Glutamatergic neuron (in vitro differentiated cells): ENCODE data around the gene FAAP20. TPM values are rescaled to one million over a fixed set of nuclear protein-coding genes. Genes with fewer than 3 reads are reported as not detected.
A peak's percentile ranks its signal among the peaks of the same experiment; 100 is the strongest.

ENCODE experiments used
- DNase-seq: peaks from one replicate; pipeline ENCODE4 v3.0.0; 2022
- H3K27ac Mint-ChIP-seq: one replicate; pipeline ENCODE4 v1.8.0; 2020; ENCODE audit warnings: mild to moderate bottlenecking, mixed read lengths, inconsistent platforms; ENCODE audit not compliant: unreplicated experiment
- H3K27me3 Mint-ChIP-seq: one replicate; pipeline ENCODE4 v1.8.0; 2020; ENCODE audit warnings: mild to moderate bottlenecking, moderate library complexity, mixed read lengths, inconsistent platforms; ENCODE audit not compliant: unreplicated experiment
- H3K36me3 Mint-ChIP-seq: one replicate; pipeline ENCODE4 v1.8.0; 2020; ENCODE audit warnings: mild to moderate bottlenecking, mixed read lengths, inconsistent platforms; ENCODE audit not compliant: unreplicated experiment
- H3K4me1 Mint-ChIP-seq: one replicate; pipeline ENCODE4 v1.8.0; 2020; ENCODE audit warnings: mild to moderate bottlenecking, low read depth, mixed read lengths, inconsistent platforms; ENCODE audit not compliant: unreplicated experiment
- H3K4me3 Mint-ChIP-seq: one replicate; pipeline ENCODE4 v1.8.0; 2020; ENCODE audit warnings: mild to moderate bottlenecking, mixed read lengths, inconsistent platforms; ENCODE audit not compliant: unreplicated experiment
- H3K9me3 Mint-ChIP-seq: one replicate; pipeline ENCODE4 v1.8.0; 2020; ENCODE audit warnings: mild to moderate bottlenecking, moderate library complexity, mixed read lengths, inconsistent platforms; ENCODE audit not compliant: unreplicated experiment
- total RNA-seq: library from RNA; stranded (reverse); fragmentation: NEBNext Ultra II Directional; extraction: Animal tissue kit (Norgen Biotek cat#: 25700); gene quantifications from one replicate; pipeline ENCODE4 v1.2.1, GENCODE V29; 2021; ENCODE audit not compliant: unreplicated experiment
- TF ChIP-seq, protein P1 (sequence below): fragments of 200-600 bp; sonication (generic); IDR thresholded peaks from one replicate; pipeline ENCODE4 v1.5.0; 2021; ENCODE audit not compliant: partially characterized antibody, unreplicated experiment

The FAAP20 gene
- total RNA-seq, 1 donor from 2014 or later, result 111 TPM

DNA sequence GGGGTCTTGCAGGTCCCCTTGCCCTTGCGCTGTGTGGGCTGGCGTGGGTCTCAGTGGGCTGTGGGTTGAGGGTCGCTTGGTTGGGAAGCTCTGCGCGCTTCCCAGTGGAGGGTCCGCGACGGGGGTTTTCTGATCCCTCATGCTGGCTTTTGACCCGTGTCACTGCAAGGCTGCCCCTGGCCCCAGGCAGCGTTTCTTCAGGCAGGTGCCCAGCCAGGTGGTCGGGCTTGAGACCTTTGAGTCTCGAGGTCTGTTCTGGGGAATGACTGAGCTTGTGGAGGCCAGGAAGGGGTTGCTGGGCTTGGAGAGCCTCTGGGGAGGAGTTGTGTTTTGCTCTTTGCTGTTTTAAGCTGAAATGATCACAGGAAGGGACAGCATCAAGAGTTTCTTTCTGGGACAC, 38.9 kb upstream of the FAAP20 start:
- Mint-ChIP-seq H3K4me3 (peak overlapping the region; percentile 99), H3K36me3 (no peaks in the 10 kb centered on the region), H3K4me1 (peaks cover 41% of the 10 kb centered on the region), H3K27ac (peak overlapping the region; percentile 95), H3K27me3 (peaks cover 38% of the 10 kb centered on the region), H3K9me3 (peaks cover 42% of the 10 kb centered on the region)
- TF ChIP-seq, protein P1, sequence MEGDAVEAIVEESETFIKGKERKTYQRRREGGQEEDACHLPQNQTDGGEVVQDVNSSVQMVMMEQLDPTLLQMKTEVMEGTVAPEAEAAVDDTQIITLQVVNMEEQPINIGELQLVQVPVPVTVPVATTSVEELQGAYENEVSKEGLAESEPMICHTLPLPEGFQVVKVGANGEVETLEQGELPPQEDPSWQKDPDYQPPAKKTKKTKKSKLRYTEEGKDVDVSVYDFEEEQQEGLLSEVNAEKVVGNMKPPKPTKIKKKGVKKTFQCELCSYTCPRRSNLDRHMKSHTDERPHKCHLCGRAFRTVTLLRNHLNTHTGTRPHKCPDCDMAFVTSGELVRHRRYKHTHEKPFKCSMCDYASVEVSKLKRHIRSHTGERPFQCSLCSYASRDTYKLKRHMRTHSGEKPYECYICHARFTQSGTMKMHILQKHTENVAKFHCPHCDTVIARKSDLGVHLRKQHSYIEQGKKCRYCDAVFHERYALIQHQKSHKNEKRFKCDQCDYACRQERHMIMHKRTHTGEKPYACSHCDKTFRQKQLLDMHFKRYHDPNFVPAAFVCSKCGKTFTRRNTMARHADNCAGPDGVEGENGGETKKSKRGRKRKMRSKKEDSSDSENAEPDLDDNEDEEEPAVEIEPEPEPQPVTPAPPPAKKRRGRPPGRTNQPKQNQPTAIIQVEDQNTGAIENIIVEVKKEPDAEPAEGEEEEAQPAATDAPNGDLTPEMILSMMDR, result no peak
- no peak for DNase-seq

DNA sequence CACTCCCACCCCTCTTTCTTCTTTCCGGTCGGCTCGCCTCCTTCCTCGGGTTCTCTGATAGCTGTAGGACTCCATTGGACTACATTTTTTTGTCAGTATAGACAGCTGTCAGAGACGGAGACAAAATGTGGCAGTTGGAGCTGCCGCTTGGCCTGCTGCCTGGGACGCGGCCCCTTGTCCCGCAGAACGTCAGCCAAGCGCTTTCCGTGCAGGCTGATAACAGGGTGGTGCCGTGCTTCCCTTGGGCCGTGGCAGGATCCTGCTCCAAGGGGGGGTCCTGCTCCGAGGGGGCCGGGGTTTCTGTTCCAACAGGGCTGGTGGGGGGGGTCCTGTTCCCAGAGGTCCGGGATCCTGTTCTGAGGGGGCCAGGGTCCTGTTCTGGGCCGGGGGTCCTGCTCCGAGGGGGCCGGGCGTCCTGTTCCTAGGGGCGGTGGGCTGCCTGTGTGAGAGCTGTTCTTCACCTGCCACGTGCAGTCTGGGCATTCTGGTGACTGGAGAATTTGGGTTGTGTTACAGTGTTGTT, 38.4 kb upstream of the FAAP20 start:
- H3K27ac Mint-ChIP-seq, result peak overlapping the region; percentile 95
- peaks cover 41% of the 10 kb centered on the region for H3K4me1 Mint-ChIP-seq

DNA sequence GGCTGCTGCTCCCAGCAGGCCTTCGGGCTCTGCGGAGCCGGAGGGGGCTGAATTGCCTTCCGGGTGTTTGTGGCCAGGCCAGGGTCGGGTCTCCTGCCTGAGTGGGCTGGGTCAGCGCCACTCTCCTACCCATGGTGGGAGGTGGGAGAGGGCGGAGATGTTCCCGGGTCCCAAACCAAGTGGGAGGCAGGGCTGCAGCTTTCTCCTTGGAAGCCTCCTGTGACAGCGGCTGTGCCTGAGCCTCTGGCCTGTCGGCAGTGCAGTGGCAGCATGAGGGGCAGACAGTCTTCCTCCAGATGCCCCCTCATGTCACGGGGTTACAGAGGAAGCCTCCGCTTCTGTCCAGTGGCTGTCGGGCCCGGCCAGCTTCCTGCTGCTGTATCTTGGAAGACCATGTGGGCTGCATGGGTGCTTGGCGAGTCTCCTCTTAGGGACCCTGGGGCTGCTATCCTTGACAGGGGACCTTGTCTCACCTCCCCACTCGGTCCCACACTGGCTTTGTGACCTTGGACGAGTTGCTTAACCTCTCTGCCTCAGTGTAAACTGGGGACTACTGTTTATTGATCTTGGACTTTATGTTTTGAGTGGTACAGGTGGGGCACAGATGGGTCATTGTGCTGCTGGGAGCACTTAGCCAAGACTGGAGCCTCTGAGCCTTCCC, 37.8 kb upstream of the FAAP20 start:
- Mint-ChIP-seq H3K4me1 (peaks cover 38% of the 10 kb centered on the region), H3K36me3 (no peaks in the 10 kb centered on the region)

More for the DNA sequence above, 38.4 kb upstream of the FAAP20 start:
- TF ChIP-seq, protein P1, result no peak
- H3K27me3 Mint-ChIP-seq, result peaks cover 38% of the 10 kb centered on the region
- no peaks in the 10 kb centered on the region for H3K36me3 Mint-ChIP-seq
- peaks cover 42% of the 10 kb centered on the region for H3K9me3 Mint-ChIP-seq
- no peak for DNase-seq
- peak overlapping the region; percentile 99 for H3K4me3 Mint-ChIP-seq

DNA sequence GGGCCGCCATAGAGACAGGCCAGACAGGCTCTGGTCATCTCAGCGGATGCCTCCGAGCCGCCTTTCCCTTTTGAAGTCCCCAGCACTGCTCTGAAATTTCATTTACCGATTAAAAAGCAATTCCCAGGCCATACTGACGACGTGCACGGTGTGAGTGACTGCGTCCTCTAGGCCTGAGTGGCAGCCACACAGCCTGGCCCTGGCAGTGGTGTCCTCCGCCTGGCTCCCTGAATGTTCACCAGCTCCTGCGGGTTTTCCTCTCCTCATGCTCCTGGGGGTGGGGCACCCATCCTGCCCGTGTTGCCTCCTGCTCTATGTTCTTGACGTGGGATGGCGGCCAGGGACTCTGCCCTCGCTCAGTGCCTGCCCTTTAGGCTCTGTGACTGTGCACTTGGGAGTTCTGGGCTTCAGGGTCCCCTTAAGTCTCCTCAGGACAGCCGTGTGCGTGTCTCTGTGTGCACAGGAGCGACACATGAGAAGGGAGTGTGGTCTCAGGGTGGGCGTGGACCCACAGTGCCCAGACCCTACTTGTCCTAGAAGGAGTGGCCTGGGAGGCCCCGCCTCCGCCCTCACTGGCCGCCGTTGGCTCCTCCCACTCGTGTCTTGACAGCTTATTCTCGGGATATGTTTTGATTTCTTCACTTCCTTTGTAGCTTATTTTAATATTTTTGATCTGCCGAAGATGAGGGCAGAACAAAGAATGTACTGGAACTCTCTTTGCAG, 37.1 kb upstream of the FAAP20 start:
- peaks cover 35% of the 10 kb centered on the region for H3K4me1 Mint-ChIP-seq
- H3K36me3 Mint-ChIP-seq, result no peaks in the 10 kb centered on the region
- peak overlapping the region; percentile 99 for H3K4me3 Mint-ChIP-seq

More for the DNA sequence above, 37.8 kb upstream of the FAAP20 start:
- peak overlapping the region; percentile 99 for H3K4me3 Mint-ChIP-seq
- TF ChIP-seq, protein P1, result no peak
- peaks cover 42% of the 10 kb centered on the region for H3K9me3 Mint-ChIP-seq
- H3K27me3 Mint-ChIP-seq, result peaks cover 38% of the 10 kb centered on the region
- DNase-seq, result peak; percentile 71
- peak overlapping the region; percentile 95 for H3K27ac Mint-ChIP-seq

More for the DNA sequence above, 37.1 kb upstream of the FAAP20 start:
- peaks cover 42% of the 10 kb centered on the region for H3K9me3 Mint-ChIP-seq
- peaks cover 38% of the 10 kb centered on the region for H3K27me3 Mint-ChIP-seq
- peak; percentile 86 for DNase-seq
- TF ChIP-seq, protein P1, result no peak
- peak overlapping the region; percentile 95 for H3K27ac Mint-ChIP-seq
